DND-41 (cell line): ENCODE measurements around the gene CLEC3A.

Source experiments
- ATAC-seq: fragments of 200-7000 bp; cut with Tn5 transposase; 3 replicates; pipeline ENCODE4 v1.9.1; 2021; ENCODE audit warnings: low read depth; ENCODE audit not compliant: insufficient read depth
- DNase-seq: peaks from one replicate; pipeline ENCODE4 v3.0.0-alpha.2; 2020
- H2AFZ ChIP-seq: 2 replicates; pipeline ENCODE4 v1.6.0; 2012; ENCODE audit warnings: low read depth, low read length
- H3K27ac ChIP-seq: 2 replicates; pipeline ENCODE4 v1.5.1; 2012; ENCODE audit warnings: low read length, inconsistent platforms
- H3K27me3 ChIP-seq: fragments of 200-600 bp; sonication (generic); 2 replicates; pipeline ENCODE4 v1.6.0; 2012; ENCODE audit warnings: low read length, mild to moderate bottlenecking, inconsistent platforms; ENCODE audit not compliant: insufficient read depth, poor library complexity
- H3K36me3 ChIP-seq: 2 replicates; pipeline ENCODE4 v1.5.1; 2012; ENCODE audit warnings: low read length, inconsistent platforms; ENCODE audit not compliant: insufficient read depth
- H3K4me1 ChIP-seq: 2 replicates; pipeline ENCODE4 v1.5.1; 2012; ENCODE audit warnings: mild to moderate bottlenecking, low read length; ENCODE audit not compliant: insufficient read depth
- H3K4me2 ChIP-seq: 2 replicates; pipeline ENCODE4 v1.6.0; 2012; ENCODE audit warnings: mild to moderate bottlenecking, moderate library complexity, low read length, inconsistent platforms; ENCODE audit not compliant: insufficient read depth
- H3K4me3 ChIP-seq, 2 experiments: fragments of 200-600 bp in 1 of 2; shearing (Covaris generic) in 1 of 2; 2 replicates each; pipeline ENCODE4 v1.5.1; 2012 to 2016; ENCODE audit warnings: inconsistent platforms in 2 of 2, low read length in 2 of 2, mild to moderate bottlenecking in 2 of 2, low read depth in 1 of 2, moderate library complexity in 1 of 2
- H3K79me2 ChIP-seq: 2 replicates; pipeline ENCODE4 v1.6.0; 2012; ENCODE audit warnings: low read length, inconsistent platforms; ENCODE audit not compliant: insufficient read depth
- H3K9ac ChIP-seq: 2 replicates; pipeline ENCODE4 v1.6.0; 2012; ENCODE audit warnings: low read depth, mild to moderate bottlenecking, inconsistent platforms, low read length, moderate library complexity
- H3K9me3 ChIP-seq: 2 replicates; pipeline ENCODE4 v1.5.1; 2012; ENCODE audit warnings: low read length, moderate library complexity, mild to moderate bottlenecking, inconsistent platforms; ENCODE audit not compliant: insufficient read depth, severe bottlenecking
- H4K20me1 ChIP-seq: 2 replicates; pipeline ENCODE4 v1.6.0; 2012; ENCODE audit warnings: low read length; ENCODE audit not compliant: insufficient read depth
- CTCF ChIP-seq: IDR thresholded peaks from 2 replicates; pipeline ENCODE4 v1.5.1; 2012; ENCODE audit warnings: borderline replicate concordance, low read length, moderate library complexity, mild to moderate bottlenecking; ENCODE audit not compliant: poor library complexity, severe bottlenecking; ENCODE audit errors: extremely low read depth
- EZH2 ChIP-seq: IDR thresholded peaks from 3 replicates; pipeline ENCODE4 v1.6.1; 2012; ENCODE audit warnings: borderline replicate concordance, low read depth, mild to moderate bottlenecking, moderate library complexity, low read length, inconsistent platforms; ENCODE audit not compliant: severe bottlenecking

Gene CLEC3A

GRCh38 chr16:78035012-78035411 lies 12.7 kb downstream of the CLEC3A start:
- no peak overlapping the region for H3K9ac ChIP-seq
- H3K36me3 ChIP-seq = no peaks in the 10 kb centered on the region
- no peak overlapping the region for H3K4me2 ChIP-seq
- no peaks in the 10 kb centered on the region for H3K27me3 ChIP-seq
- ATAC-seq (no peak), DNase-seq (no peak)
- H3K27ac ChIP-seq = no peak overlapping the region
- H4K20me1 ChIP-seq = no peaks in the 10 kb centered on the region
- TF ChIP-seq EZH2 (no peak), CTCF (no peak)
- no peaks in the 10 kb centered on the region for H3K9me3 ChIP-seq
- H3K4me1 ChIP-seq = no peaks in the 10 kb centered on the region
- no peak overlapping the region for H3K4me3 ChIP-seq
- no peaks in the 10 kb centered on the region for H3K79me2 ChIP-seq
- no peak overlapping the region for H2AFZ ChIP-seq

GRCh38 chr16:78040396-78040795 lies 18.0 kb downstream of the CLEC3A start:
- no peak for TF ChIP-seq CTCF
- TF ChIP-seq EZH2 = no peak
- Histone ChIP-seq H3K4me1 (no peaks in the 10 kb centered on the region), H3K9me3 (no peaks in the 10 kb centered on the region), H3K27ac (no peak overlapping the region), H3K79me2 (no peaks in the 10 kb centered on the region), H4K20me1 (no peaks in the 10 kb centered on the region), H3K4me3 (no peak overlapping the region), H3K27me3 (no peaks in the 10 kb centered on the region), H3K9ac (no peak overlapping the region), H3K4me2 (no peak overlapping the region), H3K36me3 (no peaks in the 10 kb centered on the region), H2AFZ (no peak overlapping the region)
- no peak for DNase-seq
- no peak for ATAC-seq

- DNase-seq = peak; percentile 33
- H3K4me2 ChIP-seq = no peak overlapping the region
- H2AFZ ChIP-seq = no peak overlapping the region
Observed at GRCh38 chr16:78045865-78046581, 23.7 kb downstream of the CLEC3A start.

More at GRCh38 chr16:78045865-78046581, 23.7 kb downstream of the CLEC3A start:
- Histone ChIP-seq H3K4me3 (no peak overlapping the region), H3K4me1 (no peaks in the 10 kb centered on the region), H3K9me3 (no peaks in the 10 kb centered on the region), H3K9ac (no peak overlapping the region), H3K36me3 (no peaks in the 10 kb centered on the region), H3K27me3 (no peaks in the 10 kb centered on the region), H3K79me2 (no peaks in the 10 kb centered on the region), H4K20me1 (no peaks in the 10 kb centered on the region), H3K27ac (no peak overlapping the region)
- peak; percentile 50; the same call in 1 of the 3 replicates for ATAC-seq
- no peak for TF ChIP-seq EZH2
- TF ChIP-seq CTCF = no peak
